GM21576 (cell line): ENCODE results near the gene NELFE.
"Not testable (repeated sequence)": the region's sequence is repeated elsewhere in the genome, so short reads cannot be mapped to it uniquely, and the experiment has no call there.

ENCODE experiments used
- ATAC-seq: cut with Tn5 transposase; IDR thresholded peaks from one replicate; pipeline ENCODE4 v1.9.1; 2021; ENCODE audit warnings: mild to moderate bottlenecking, moderate library complexity; ENCODE audit not compliant: unreplicated experiment

NELFE gene, protein sequence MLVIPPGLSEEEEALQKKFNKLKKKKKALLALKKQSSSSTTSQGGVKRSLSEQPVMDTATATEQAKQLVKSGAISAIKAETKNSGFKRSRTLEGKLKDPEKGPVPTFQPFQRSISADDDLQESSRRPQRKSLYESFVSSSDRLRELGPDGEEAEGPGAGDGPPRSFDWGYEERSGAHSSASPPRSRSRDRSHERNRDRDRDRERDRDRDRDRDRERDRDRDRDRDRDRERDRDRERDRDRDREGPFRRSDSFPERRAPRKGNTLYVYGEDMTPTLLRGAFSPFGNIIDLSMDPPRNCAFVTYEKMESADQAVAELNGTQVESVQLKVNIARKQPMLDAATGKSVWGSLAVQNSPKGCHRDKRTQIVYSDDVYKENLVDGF

DNA sequence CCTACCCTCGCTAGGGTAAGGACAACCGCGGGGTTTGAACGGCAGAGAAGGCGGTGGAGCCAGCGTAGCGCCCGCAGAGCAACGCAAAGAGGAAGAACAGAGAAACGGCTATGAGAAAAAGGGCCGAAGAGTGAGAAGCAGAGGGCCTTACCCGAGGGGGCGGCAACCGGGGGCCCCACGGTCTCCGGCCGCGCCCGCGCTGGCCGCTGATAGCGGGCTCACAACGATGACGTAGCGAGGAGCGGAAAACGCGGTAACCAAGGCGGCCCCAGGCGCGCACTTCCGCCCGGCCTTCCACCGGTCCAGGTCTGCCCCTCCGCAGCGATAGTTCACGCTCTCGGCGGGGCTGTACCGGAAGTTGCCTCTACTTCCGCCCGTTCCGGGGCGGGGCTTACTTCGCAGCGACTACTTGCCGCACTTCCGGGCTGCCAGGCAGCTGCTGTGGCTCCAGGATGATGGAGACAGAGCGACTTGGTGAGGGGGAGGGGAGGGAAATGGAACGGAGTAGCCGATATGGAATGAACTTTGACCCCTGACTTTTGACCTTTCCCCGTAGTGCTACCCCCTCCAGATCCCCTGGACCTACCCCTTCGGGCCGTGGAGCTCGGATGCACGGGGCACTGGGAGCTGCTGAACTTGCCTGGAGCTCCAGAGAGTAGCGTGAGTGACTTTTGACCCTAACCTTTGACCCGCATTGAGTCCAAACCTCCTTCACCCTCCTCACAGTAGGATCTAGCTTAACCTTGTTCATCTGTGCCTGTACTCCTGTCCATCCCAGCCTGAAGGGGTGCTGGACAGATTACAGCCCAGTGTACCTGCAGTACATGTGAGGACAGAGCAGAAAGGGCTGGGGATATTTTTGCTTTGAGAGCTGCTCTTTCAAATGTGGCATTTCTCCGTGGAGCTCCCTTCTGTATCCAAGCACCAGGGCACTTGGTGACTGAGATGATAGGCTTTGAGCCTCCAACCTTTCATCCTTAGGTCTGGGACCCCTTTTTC, at the start of gene NELFE, which contains the start of gene SKIC2:
TSS of gene NELFE (minus strand) at position 231 of the 999 bp plus-strand sequence. CDS start 525 bp downstream, outside the sequence.
TSS of gene SKIC2 (plus strand) at position 435 of the 999 bp plus-strand sequence. CDS start at position 453, 18 bp downstream.
- peak; percentile 92 for ATAC-seq

DNA sequence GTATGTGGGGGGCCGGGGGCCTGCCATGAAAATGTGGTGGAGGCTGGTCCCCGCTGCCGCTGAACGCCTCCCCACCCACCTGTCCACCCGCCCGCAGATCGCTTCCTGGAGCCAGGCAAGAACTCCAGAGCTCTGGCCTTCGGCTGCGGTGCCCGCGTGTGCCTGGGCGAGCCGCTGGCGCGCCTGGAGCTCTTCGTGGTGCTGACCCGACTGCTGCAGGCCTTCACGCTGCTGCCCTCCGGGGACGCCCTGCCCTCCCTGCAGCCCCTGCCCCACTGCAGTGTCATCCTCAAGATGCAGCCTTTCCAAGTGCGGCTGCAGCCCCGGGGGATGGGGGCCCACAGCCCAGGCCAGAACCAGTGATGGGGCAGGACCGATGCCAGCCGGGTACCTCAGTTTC, 49.3 kb upstream of the NELFE start:
- ATAC-seq, result not testable (repeated sequence)

DNA sequence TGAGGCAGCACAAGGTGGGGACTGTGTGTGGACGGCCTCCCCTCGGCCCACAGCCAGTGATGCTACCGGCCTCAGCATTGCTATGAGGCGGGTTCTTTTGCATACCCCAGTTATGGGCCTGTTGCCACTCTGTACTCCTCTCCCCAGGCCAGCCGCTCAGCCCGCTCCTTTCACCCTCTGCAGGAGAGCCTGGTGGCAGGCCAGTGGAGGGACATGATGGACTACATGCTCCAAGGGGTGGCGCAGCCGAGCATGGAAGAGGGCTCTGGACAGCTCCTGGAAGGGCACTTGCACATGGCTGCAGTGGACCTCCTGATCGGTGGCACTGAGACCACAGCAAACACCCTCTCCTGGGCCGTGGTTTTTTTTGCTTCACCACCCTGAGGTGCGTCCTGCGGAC, 48.3 kb upstream of the NELFE start:
- not testable (repeated sequence) for ATAC-seq

DNA sequence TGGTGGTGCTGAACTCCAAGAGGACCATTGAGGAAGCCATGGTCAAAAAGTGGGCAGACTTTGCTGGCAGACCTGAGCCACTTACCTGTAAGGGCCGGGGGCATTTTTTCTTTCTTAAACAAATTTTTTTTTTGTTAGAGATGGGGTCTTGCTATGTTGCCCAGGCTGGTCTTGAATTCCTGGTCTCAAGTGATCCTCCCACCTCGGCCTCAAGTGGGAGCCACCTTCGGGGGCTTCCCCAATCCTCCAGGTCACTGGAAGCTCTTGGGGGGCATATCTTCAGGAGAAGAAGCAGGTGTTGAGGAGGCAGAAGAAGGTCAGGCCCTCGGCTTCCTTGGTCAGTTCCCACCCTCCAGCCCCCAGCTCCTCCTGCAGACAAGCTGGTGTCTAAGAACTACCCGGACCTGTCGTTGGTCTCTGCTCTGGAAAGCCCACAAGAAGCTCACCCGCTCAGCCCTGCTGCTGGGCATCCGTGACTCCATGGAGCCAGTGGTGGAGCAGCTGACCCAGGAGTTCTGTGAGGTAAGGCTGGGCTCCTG, 47.3 kb upstream of the NELFE start:
- ATAC-seq, result not testable (repeated sequence)

DNA sequence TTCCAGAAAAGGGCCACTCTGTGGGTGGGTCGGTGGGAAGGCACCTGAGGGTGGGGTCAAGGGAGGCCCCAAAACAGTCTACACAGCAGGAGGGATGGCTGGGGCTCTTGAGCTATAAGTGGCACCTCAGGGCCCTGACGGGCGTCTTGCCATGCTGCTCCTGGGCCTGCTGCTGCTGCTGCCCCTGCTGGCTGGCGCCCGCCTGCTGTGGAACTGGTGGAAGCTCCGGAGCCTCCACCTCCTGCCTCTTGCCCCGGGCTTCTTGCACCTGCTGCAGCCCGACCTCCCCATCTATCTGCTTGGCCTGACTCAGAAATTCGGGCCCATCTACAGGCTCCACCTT, 46.7 kb upstream of the NELFE start:
- ATAC-seq, result not testable (repeated sequence)

DNA sequence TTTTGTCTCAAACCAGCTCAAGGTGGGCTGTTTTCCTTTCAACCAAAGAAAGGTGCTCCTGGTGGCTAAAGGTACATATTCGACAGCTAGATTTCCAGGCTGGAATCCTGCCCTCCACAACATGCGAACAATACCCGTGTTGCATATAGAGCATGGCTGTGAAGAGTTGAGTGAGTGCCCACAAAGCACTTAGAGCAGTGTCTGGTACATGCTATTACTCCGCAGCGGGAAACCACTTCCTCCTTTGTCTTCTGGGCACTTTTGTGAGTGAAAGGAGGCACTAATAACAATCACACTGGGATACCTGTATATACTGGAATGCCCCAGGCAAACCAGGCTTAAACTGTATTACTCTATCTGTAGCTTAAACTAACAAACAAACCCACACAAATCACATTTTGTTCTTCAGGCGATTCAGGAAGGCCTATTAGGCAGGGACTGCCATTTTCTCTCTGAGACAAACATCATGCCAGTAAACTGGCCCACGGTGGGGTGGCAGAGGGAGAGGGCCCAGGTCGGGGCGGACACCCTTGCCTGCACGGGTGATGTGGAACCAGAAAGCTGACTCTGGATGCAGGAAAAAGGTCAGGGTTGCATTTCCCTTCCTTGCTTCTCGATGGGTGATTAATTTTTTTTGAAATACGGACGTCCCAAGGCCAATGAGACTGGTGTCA, 46.2 kb upstream of the NELFE start:
- ATAC-seq, result not testable (repeated sequence)

DNA sequence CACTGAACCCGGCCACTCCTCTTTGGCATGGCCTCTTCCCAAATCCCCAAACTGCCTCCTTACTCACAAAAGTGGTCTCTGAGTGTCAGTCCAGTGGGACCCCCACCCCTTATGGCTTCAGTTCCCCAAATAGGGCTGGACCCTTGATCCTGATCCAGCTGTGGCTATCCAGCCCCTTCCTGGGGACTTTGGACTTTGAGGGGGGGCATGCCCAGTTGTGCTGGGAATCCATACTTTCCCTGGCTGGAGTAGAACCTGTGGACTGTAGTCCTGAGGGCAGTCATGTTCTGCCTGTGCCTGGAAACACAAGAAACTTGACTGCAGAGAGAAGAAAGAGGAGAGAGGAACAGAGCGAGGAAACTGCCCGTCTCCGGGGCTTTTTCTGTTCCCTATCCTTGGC, 45.6 kb upstream of the NELFE start:
- not testable (repeated sequence) for ATAC-seq

DNA sequence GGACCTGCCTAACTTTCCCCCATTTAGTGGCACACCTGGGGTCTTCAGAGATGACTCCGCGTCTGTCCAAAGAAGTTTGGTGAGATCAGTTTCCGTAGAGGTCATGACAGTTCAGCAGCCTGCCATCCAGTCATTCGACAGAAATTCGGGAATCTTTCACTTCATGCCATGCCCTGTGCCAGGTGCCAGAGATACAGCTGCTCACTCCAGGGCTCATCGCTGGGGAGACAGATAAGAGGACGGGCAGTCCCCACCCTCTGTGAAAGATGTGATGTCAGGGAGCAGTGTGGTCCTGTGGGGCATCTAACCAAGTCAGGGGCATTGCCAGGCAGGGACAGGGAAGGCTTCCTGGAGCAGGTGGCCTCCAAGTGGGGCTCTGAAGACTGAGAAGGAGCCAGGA, 44.5 kb upstream of the NELFE start:
- not testable (repeated sequence) for ATAC-seq

DNA sequence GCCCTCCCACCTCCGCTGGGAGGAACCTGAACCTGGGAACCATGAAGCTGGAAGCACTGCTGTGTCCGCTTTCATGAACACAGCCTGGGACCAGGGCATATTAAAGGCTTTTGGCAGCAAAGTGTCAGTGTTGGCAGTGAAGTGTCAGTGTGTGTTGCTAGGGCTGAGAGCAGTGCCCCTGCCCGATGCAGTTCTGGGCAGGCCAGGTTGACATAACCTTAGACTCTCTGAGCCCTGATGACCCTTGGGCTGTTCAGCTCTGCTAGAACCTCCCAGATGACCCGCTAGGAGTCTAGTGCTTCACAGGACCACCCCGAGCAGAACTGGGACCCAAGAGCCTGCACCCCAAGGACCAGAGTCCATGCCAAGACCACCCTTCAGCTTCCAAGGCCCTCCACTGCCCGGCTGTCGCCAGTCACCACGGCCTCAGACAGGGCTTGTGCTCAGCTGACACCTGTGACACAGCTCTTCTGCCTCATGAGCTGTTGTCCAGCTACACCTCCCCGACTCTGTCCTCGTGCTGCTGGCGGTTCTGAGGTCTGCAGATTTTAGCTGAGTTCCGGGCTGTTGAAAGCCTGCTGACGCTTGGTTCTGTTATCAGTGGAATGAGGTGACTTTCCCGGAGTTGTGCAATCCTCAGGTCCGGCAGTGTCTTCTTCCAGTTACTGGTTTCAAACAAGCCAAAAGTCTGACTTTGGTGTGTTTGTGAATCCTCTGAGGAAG, 43.9 kb upstream of the NELFE start:
- ATAC-seq, result not testable (repeated sequence)

DNA sequence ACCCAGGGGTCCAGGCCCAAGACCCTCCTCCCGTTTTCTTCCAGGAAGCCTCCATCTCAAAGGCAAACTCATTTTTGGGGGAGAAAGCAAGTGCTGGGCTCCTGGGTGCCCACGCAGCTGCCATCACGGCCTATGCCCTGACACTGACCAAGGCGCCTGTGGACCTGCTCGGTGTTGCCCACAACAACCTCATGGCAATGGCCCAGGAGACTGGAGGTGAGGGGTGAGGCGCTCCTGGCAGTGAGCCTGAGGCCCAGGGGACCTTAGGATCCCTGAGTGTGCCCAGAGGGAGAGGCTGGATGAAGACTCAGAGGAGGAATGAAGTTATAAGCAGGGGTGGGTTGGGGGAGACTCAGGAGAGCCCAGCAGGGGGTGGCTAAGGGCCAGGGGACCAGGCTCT, 37.6 kb upstream of the NELFE start:
- not testable (repeated sequence) for ATAC-seq

DNA sequence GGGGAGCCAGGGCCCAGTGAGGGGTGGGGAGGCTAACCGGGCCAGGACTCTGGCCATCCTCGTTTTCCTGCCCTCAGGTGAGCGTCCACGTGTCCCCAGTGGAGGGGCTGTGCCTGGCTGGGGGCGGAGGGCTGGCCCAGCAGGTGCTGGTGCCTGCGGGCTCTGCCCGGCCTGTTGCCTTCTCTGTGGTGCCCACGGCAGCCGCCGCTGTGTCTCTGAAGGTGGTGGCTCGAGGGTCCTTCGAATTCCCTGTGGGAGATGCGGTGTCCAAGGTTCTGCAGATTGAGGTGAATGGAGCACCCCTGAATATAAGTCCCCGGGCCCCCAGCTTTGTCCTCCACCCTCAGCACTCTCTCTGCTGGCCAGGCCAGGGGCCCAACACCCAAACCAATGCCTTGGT, 35.6 kb upstream of the NELFE start:
- not testable (repeated sequence) for ATAC-seq

DNA sequence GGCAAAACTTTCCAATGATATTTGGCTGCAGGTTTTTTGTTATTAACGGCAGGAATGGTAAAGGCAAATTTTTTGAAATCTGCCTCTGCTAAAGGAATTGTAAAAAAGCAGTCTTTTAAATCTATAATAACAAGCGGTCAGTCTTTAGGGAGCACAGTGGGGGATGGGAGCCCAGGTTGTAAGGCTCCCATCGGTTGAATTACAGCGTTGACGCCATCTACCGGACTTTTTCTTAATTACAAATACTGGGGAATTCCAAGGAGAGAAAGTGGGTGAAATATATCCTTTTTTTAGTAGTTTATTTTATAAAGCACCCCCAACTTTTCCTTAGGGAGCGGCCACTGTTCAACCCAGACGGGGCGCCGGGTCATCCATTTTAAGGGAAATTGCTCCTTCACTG, 30.6 kb upstream of the NELFE start:
- ATAC-seq, result not testable (repeated sequence)

DNA sequence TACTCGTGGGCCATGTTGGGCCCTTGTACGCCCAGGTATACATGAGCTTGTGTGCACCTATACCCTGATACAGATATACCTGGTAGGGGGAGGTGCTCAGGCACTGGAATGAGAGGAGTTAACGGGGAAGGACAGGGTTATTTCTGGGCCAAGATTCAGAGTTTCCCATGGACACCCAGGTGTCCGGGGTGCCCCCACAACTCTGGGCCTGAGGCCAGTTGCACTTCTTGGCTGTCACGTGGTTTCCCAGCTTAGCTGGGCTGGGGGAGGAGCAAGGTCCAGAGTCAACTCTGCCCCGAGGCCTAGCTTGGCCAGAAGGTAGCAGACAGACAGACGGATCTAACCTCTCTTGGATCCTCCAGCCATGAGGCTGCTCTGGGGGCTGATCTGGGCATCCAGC, 23.0 kb upstream of the NELFE start, which contains the start of gene C4A:
TSS of gene C4A (plus strand) at position 314 of the 400 bp plus-strand sequence. CDS start at position 365, 51 bp downstream.
- not testable (repeated sequence) for ATAC-seq

DNA sequence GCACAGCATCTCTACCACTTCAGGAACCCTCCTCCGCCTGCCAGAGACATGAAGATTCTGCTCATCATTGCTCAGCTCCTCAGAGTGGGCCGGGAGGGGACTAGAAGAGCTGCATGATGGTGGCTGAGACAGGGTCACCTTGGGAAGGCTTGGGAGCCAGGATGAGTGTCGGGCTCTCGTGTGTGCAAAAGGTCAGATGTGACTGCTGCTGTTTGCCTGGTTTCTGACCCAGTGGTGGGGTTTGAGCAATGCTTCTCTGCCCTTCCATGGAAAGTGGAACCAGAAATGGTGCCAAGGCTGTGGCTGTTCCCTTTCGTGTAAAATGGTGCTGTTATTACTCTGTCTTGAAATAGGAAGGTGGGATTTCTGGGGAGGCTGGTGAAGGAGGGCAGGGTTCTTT, 22.2 kb upstream of the NELFE start:
- ATAC-seq, result not testable (repeated sequence)

DNA sequence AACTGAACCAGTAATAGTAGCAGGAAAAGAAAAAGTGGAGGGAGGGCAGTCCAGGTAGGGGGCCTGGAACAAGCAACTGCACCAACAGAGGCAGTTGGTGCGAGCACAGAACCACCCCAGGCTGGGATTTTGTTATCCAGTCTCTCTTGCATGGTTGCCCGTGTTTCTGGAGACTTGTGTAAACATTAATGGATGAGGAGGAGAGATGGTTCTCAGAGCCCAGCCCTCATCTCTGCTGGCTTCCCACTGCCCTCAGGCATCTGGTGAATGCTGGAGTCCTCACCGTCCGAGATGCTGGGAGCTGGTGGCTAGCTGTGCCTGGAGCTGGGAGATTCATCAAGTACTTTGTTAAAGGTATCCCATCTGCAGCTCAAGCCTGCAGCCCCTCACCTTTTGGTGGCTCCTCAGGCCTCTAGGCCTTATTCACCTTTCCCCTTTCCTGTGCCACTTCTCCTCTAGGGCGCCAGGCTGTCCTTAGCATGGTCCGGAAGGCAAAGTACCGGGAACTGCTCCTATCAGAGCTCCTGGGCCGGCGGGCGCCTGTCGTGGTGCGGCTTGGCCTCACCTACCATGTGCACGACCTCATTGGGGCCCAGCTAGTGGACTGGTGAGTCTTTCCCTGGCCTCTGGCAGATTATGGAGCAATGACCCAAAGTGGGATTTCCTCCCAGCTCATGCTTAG, 21.6 kb upstream of the NELFE start:
- not testable (repeated sequence) for ATAC-seq

DNA sequence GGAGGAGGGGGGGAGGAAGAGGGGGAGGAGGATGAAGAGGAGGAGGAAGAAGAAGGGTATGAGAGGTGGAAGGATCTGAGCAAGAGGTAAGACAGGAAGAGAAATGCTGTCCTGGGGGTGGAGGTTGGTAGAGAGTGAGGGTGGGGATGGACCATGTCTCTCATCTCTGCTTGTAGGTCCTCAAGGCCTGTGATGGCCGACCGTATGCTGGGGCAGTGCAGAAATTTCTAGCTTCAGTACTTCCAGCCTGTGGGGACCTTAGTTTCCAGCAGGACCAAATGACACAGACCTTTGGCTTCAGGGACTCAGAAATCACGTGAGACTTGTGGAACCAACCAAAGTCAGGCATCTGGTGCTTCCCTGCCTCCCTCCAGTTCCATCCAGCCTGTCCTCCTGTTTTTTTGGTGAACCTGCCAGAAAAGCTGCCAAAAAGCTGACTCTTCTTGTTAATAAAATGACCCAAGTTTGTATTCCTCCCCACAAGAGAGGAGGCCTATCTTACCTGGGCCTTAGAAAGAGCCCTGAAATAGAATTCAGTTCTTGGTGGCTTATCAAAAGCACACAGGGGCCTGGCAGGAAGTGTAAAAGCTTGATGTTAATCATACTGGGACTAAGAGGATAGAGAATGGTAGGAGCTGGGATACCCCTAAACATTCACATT, 20.6 kb upstream of the NELFE start:
- no peak for ATAC-seq

DNA sequence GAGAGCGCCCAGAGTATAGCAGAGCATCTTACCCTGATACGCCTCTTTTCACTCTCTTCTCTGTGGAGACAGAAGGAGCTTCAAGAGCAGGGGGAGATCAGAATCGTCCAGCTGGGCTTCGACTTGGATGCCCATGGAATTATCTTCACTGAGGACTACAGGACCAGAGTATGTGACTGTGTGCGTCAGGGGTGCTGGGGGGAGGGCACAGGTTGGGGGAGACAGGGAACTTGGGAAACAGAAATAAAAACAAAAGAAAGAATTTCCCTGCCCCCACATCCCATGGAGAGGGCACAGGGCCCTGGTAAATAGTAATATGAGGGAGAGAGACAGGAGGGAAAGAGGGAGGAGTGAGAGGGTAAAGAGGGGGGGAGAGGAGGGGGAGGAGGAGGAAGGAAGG, 20.1 kb upstream of the NELFE start:
- no peak for ATAC-seq

DNA sequence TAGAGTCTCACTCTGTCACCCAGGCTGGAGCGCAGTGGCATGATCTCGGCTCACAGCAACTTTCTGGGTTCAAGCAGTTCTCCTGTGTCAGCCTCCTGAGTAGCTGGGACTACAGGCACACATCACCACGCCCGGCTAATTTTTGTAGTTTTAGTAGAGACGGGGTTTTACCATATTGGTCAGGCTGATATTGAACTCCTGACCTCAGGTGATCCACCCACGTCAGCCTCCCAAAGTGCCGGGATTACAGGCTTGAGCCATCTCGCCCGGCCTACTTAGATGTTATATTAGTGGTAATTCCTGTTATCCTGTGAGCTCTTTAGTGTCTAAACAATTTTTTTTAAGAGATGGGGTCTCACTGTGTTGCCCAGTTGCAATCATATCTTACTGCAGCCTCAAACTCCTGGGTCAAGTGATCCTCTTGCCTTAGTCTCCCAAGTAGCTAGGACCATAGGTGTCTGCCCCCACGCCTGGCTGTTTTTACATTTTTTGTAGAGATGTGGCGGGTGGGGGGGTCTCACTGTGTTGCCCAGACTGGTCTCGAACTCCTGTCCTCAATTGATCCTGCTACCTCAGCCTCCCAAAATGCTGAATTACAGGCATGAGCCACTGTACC, 19.2 kb upstream of the NELFE start:
- no peak for ATAC-seq
